NCI-H748 (cell line): ENCODE measurements around the gene DSG3.
"Not testable (repeated sequence)": the region's sequence is repeated elsewhere in the genome, so short reads cannot be mapped to it uniquely, and the experiment has no call there.

ENCODE experiments used
- DNase-seq: peaks from one replicate; lab custom pipeline; 2025; ENCODE audit not compliant: unreplicated experiment; lab: John Stamatoyannopoulos, UW

The DSG3 gene

GRCh38 chr18:31491586-31491985, 44.0 kb downstream of the DSG3 start:
- DNase-seq = no peak

GRCh38 chr18:31492671-31493070, 45.1 kb downstream of the DSG3 start:
- no peak for DNase-seq

GRCh38 chr18:31493171-31493570, 45.6 kb downstream of the DSG3 start:
- DNase-seq = no peak

GRCh38 chr18:31493941-31494340, 46.4 kb downstream of the DSG3 start:
- no peak for DNase-seq

- not testable (repeated sequence) for DNase-seq
Measured at GRCh38 chr18:31494705-31495244, 47.2 kb downstream of the DSG3 start.

- DNase-seq = no peak
Measured at GRCh38 chr18:31497404-31497835, 49.9 kb downstream of the DSG3 start.

GRCh38 chr18:31497836-31498573, 50.5 kb downstream of the DSG3 start, which contains the start of gene DSG2:
TSS of gene DSG2 (plus strand) at chr18:31498177. CDS start at chr18:31498252, 75 bp downstream.
- DNase-seq = peak; percentile 57

GRCh38 chr18:31498574-31499524, 51.3 kb downstream of the DSG3 start:
- peak; percentile 8 for DNase-seq

GRCh38 chr18:31500051-31500688, 52.6 kb downstream of the DSG3 start:
- no peak for DNase-seq

GRCh38 chr18:31503011-31503410, 55.5 kb downstream of the DSG3 start:
- no peak for DNase-seq

- no peak for DNase-seq
Measured at GRCh38 chr18:31504455-31505147, 57.1 kb downstream of the DSG3 start.

GRCh38 chr18:31505156-31505555, 57.6 kb downstream of the DSG3 start:
- no peak for DNase-seq

GRCh38 chr18:31506024-31506742, 58.6 kb downstream of the DSG3 start:
- DNase-seq = peak; percentile 3

GRCh38 chr18:31507124-31507523, 59.6 kb downstream of the DSG3 start:
- not testable (repeated sequence) for DNase-seq

- no peak for DNase-seq
Measured at GRCh38 chr18:31508781-31509180, 61.2 kb downstream of the DSG3 start.

- DNase-seq = no peak
Measured at GRCh38 chr18:31509571-31509970, 62.0 kb downstream of the DSG3 start.

- no peak for DNase-seq
Measured at GRCh38 chr18:31510319-31510718, 62.8 kb downstream of the DSG3 start.

GRCh38 chr18:31511098-31511497, 63.6 kb downstream of the DSG3 start:
- no peak for DNase-seq

GRCh38 chr18:31512203-31512764, 64.7 kb downstream of the DSG3 start:
- DNase-seq = no peak
